SK-N-SH (cell line): Measurements from ENCODE around the gene HMOX1. TPM values are rescaled to one million over a fixed set of nuclear protein-coding genes. Genes with fewer than 3 reads are reported as not detected.

Experiments used
- CTCF ChIA-PET: fragments of 300-600, 350-600 bp; formaldehyde crosslinking; extraction: SDS; loops from one replicate; lab custom pipeline; 2021; lab: Yijun Ruan, JAX
- POLR2A ChIA-PET: fragments of 350-600 bp; sonication (Branson Sonifier 250); formaldehyde crosslinking; extraction: SDS; loops from one replicate; lab custom pipeline; 2020; ENCODE audit warnings: antibody characterized with exemption, inconsistent platforms; lab: Yijun Ruan, JAX
- DNase-seq: peaks from one replicate; pipeline ENCODE4 v3.0.0; 2012
- H2AFZ ChIP-seq: fragments of 200-600 bp; sonication (generic); 2 replicates; pipeline ENCODE4 v1.8.1; 2016; ENCODE audit warnings: antibody characterized with exemption, mild to moderate bottlenecking, low read depth
- H3F3A ChIP-seq: fragments of 200-600 bp; sonication (generic); replicated peaks from 2 replicates; pipeline ENCODE3; 2016; ENCODE audit warnings: antibody characterized with exemption, mild to moderate bottlenecking; ENCODE audit not compliant: insufficient read depth
- H3K27ac ChIP-seq, 2 experiments: fragments of 200-500 bp in 1 of 2; fragments of 200-600 bp in 1 of 2; sonication (Bioruptor generic) in 1 of 2; sonication (generic), shearing (Covaris generic) in 1 of 2; 2 replicates each; pipeline versions ENCODE4 v1.5.1 to v1.6.1; 2014 to 2016; ENCODE audit warnings: low read depth in 2 of 2, inconsistent platforms in 1 of 2, low read length in 1 of 2, mild to moderate bottlenecking in 1 of 2, mixed read lengths in 1 of 2
- H3K27me3 ChIP-seq: fragments of 200-600 bp; sonication (generic), shearing (Covaris generic); 2 replicates; pipeline ENCODE4 v1.6.1; 2016; ENCODE audit warnings: mixed run types; ENCODE audit not compliant: insufficient read depth
- H3K36me3 ChIP-seq, 2 experiments: fragments of 200-500 bp in 1 of 2; fragments of 200-600 bp in 1 of 2; sonication (Bioruptor generic) in 1 of 2; sonication (generic) in 1 of 2; replicated peaks in 1 of 2; 2 replicates each; pipeline versions ENCODE3 to v1.5.1; 2014 to 2016; ENCODE audit warnings: low read length in 1 of 2, mild to moderate bottlenecking in 1 of 2; ENCODE audit not compliant: insufficient read depth in 2 of 2, control insufficient read depth in 1 of 2
- H3K4me1 ChIP-seq, 2 experiments: fragments of 200-500 bp in 1 of 2; fragments of 200-600 bp in 1 of 2; sonication (Bioruptor generic) in 1 of 2; sonication (generic), shearing (Covaris generic) in 1 of 2; 2 replicates each; pipeline versions ENCODE4 v1.5.1 to v1.6.1; 2014 to 2016; ENCODE audit warnings: low read depth in 1 of 2, low read length in 1 of 2, mixed run types in 1 of 2; ENCODE audit not compliant: insufficient read depth in 2 of 2, control insufficient read depth in 1 of 2
- H3K4me2 ChIP-seq: fragments of 200-600 bp; sonication (generic), shearing (Covaris generic); 2 replicates; pipeline ENCODE4 v1.6.1; 2017; ENCODE audit warnings: mixed run types
- H3K4me3 ChIP-seq, 2 experiments: fragments of 200-500 bp in 1 of 2; fragments of 200-600 bp in 1 of 2; sonication (Bioruptor generic) in 1 of 2; sonication (generic), shearing (Covaris generic) in 1 of 2; 2 replicates each; pipeline versions ENCODE4 v1.5.1 to v1.8.1; 2014 to 2016; ENCODE audit warnings: low read depth in 2 of 2, inconsistent platforms in 1 of 2, low read length in 1 of 2, mild to moderate bottlenecking in 1 of 2, mixed read lengths in 1 of 2, moderate library complexity in 1 of 2
- H3K79me2 ChIP-seq: fragments of 200-600 bp; sonication (generic); 2 replicates; pipeline ENCODE4 v1.8.1; 2017; ENCODE audit warnings: mild to moderate bottlenecking; ENCODE audit not compliant: insufficient read depth
- H3K9ac ChIP-seq: fragments of 200-600 bp; sonication (generic); 2 replicates; pipeline ENCODE4 v1.6.1; 2017; ENCODE audit warnings: mixed run types
- H3K9me2 ChIP-seq: fragments of 200-600 bp; sonication (generic); 2 replicates; pipeline ENCODE4 v1.6.1; 2017; ENCODE audit warnings: mixed run types
- H3K9me3 ChIP-seq: fragments of 200-600 bp; sonication (generic); 2 replicates; pipeline ENCODE4 v1.6.1; 2017; ENCODE audit warnings: mixed run types, mild to moderate bottlenecking, moderate library complexity
- H4K20me1 ChIP-seq: fragments of 200-600 bp; sonication (generic); 2 replicates; pipeline ENCODE4 v1.6.1; 2017; ENCODE audit warnings: mild to moderate bottlenecking, mixed run types; ENCODE audit not compliant: insufficient read depth
- CHD2 ChIP-seq: fragments of 150-350 bp; IDR thresholded peaks from 2 replicates; pipeline ENCODE4 v1.6.1; 2018; ENCODE audit warnings: low read length; ENCODE audit not compliant: partially characterized antibody
- EP300 ChIP-seq, 2 experiments: IDR thresholded peaks; 2 replicates each; pipeline versions ENCODE4 v1.4.0 to v1.6.1; 2012; ENCODE audit warnings: borderline replicate concordance in 1 of 2, low read depth in 1 of 2, low read length in 1 of 2
- EZH2phosphoT487 ChIP-seq: fragments of 200-600 bp; sonication (generic); IDR thresholded peaks from 2 replicates; pipeline ENCODE4 v1.6.1; 2017; ENCODE audit warnings: low read depth, mixed run types, mild to moderate bottlenecking, antibody characterized with exemption, moderate library complexity, borderline replicate concordance
- FOXM1 ChIP-seq: IDR thresholded peaks from 2 replicates; pipeline ENCODE4 v1.4.0; 2012; ENCODE audit warnings: low read depth, mild to moderate bottlenecking
- GABPA ChIP-seq: IDR thresholded peaks from 2 replicates; pipeline ENCODE4 v1.4.0; 2012; ENCODE audit warnings: low read depth, mild to moderate bottlenecking
- GATA2 ChIP-seq: sonication (generic); formaldehyde crosslinking; IDR thresholded peaks from 2 replicates; pipeline ENCODE4 v1.5.0; 2020; ENCODE audit warnings: mild to moderate bottlenecking, missing genetic modification reagents
- MEF2A ChIP-seq: IDR thresholded peaks from 2 replicates; pipeline ENCODE4 v1.4.0; 2012; ENCODE audit warnings: low read depth, borderline replicate concordance
- MXI1 ChIP-seq: IDR thresholded peaks from 2 replicates; pipeline ENCODE4 v1.6.1; 2012; ENCODE audit warnings: mild to moderate bottlenecking, low read depth, low read length, improper control_type of control experiment
- NFIC ChIP-seq: IDR thresholded peaks from 2 replicates; pipeline ENCODE4 v1.4.0; 2012; ENCODE audit warnings: borderline replicate concordance
- NRF1 ChIP-seq: IDR thresholded peaks from 2 replicates; pipeline ENCODE4 v1.6.1; 2012; ENCODE audit warnings: low read depth, mild to moderate bottlenecking, low read length
- POLR2AphosphoS5 ChIP-seq: IDR thresholded peaks from 2 replicates; pipeline ENCODE4 v1.6.1; 2012; ENCODE audit warnings: low read depth, low read length
- RAD21 ChIP-seq: IDR thresholded peaks from 2 replicates; pipeline ENCODE4 v1.6.1; 2012; ENCODE audit warnings: mild to moderate bottlenecking, low read length
- RFX5 ChIP-seq: IDR thresholded peaks from 2 replicates; pipeline ENCODE4 v1.6.1; 2012; ENCODE audit warnings: mild to moderate bottlenecking, improper control_type of control experiment, low read length
- RXRA ChIP-seq: IDR thresholded peaks from 2 replicates; pipeline ENCODE4 v1.4.0; 2012; ENCODE audit warnings: low read depth, mild to moderate bottlenecking, borderline replicate concordance
- SMC3 ChIP-seq: IDR thresholded peaks from 2 replicates; pipeline ENCODE4 v1.6.1; 2012; ENCODE audit warnings: low read depth, low read length, improper control_type of control experiment
- TAF1 ChIP-seq: IDR thresholded peaks from 2 replicates; pipeline ENCODE4 v1.6.1; 2012; ENCODE audit warnings: low read depth, mild to moderate bottlenecking, low read length, moderate library complexity, borderline replicate concordance
- TCF12 ChIP-seq: IDR thresholded peaks from 2 replicates; pipeline ENCODE4 v1.4.0; 2012
- TEAD4 ChIP-seq: IDR thresholded peaks from 2 replicates; pipeline ENCODE4 v1.4.0; 2012; ENCODE audit warnings: mild to moderate bottlenecking, borderline replicate concordance; ENCODE audit not compliant: insufficient read depth
- whole genome bisulfite sequencing: methylation state at CpG from one replicate; pipeline ENCODE4 v1.1.6; 2017; ENCODE audit warnings: low lambda C conversion rate; 5-methylcytosine and 5-hydroxymethylcytosine counted together
- polyA plus RNA-seq, 3 experiments: library from polyadenylated mRNA; depleted of rRNA; stranded (reverse); fragments of >200 nt; gene quantifications; 2 replicates each; pipeline ENCODE4 v1.2.3, GENCODE V29; 2012
- TF ChIP-seq, protein P1 (sequence below): IDR thresholded peaks from 2 replicates; pipeline ENCODE4 v1.4.0; 2012; ENCODE audit warnings: low read depth
- TF ChIP-seq, protein P2 (sequence below): fragments of 150-350 bp; IDR thresholded peaks from 2 replicates; pipeline ENCODE4 v1.6.1; 2017; ENCODE audit warnings: antibody characterized with exemption, low read length, low read depth, borderline replicate concordance
- TF ChIP-seq, protein P3 (sequence below): IDR thresholded peaks from 2 replicates; pipeline ENCODE4 v1.4.0; 2012; ENCODE audit warnings: low read depth, borderline replicate concordance

HMOX1 gene
- polyA plus RNA-seq, 1 of the 3 experiments (the other 2 are of a cell fraction) = 13.7 TPM

DNA sequence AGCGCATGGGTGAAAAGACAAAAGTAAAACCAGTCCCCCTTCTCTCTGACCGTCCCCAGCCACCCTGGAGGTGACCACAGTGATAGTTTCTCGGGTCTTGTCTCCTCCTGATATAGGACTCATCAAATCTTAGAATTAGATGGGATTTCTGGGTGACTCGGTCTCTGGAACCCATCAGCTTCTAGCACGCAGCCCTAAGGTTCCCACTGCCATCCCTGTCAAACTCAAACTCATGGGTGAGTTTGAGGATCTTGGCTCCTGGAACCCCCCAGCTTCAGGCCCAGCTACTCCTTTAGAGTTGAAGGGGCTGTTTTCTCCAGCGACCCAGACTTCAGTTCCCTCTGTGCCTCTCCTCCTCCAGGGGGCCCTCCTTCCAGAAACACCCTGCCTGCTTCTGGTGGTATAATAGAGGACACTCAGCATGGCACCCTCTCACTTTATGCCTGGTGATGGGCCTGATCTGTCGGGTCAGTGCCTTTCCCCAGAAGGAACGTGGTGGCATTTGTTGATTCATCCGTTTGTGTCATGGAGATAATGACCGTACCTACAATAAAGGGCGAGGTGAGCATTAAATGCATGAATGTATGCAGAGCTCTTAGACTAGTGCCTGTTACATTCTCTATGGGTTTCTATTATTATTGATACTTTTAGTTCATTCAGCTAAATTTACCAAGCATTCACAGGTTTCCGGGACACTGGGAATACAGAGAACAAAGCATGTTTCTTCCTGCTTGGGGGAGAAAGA, 50.8 kb downstream of the HMOX1 start:
- no peaks in the 10 kb centered on the region for H4K20me1 ChIP-seq
- H3K27me3 ChIP-seq = no peaks in the 10 kb centered on the region
- no peak overlapping the region for H3K4me3 ChIP-seq
- peaks cover 0 to 9% of the 10 kb centered on the region in 2 experiments for H3K36me3 ChIP-seq
- H3K4me2 ChIP-seq = 0 out of 2 replicates have a peak overlapping the region, but pooled peaks have one; percentile 13
- no peaks in the 10 kb centered on the region for H3K9me3 ChIP-seq
- no peak overlapping the region for H2AFZ ChIP-seq
- no peaks in the 10 kb centered on the region for H3K9me2 ChIP-seq
- ChIA-PET CTCF (interaction anchor here (0.6 to 7.6 kb wide), 69 partner anchors 10 to 692 kb away, joined by 3 to 161 read pairs (median 5); partner anchors contain the start of genes HMOX1 and RASD2), POLR2A (interaction anchor here (1.0 kb wide), 1 partner anchor 151 kb away, joined by 4 read pairs; no protein-coding TSS in a partner anchor)
- H3K27ac ChIP-seq = peak overlapping the region; percentile 67 to 69; a peak in 3 of 4 replicates
- no peak overlapping the region for H3K9ac ChIP-seq
- H3K79me2 ChIP-seq = no peaks in the 10 kb centered on the region
- H3F3A ChIP-seq = no peaks in the 10 kb centered on the region
- H3K4me1 ChIP-seq = peaks cover 0 to 9% of the 10 kb centered on the region in 2 experiments; a peak in 1 of 4 replicates
- 94% methylated on average over 12 of the region's 12 CpGs for WGBS
- DNase-seq = no peak
- TF ChIP-seq, protein P1, sequence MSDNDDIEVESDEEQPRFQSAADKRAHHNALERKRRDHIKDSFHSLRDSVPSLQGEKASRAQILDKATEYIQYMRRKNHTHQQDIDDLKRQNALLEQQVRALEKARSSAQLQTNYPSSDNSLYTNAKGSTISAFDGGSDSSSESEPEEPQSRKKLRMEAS = no peak
- TF ChIP-seq RFX5 (no peak), EP300 (IDR thresholded peaks at IDR 0.05; ENCODE audit: borderline replicate concordance in 1 of 2, low read depth in 1 of 2, low read length in 1 of 2) (no peak), GATA2 (CRISPR knock-in tag) (no peak), MEF2A (no peak), NRF1 (no peak), NFIC (no peak), RXRA (no peak), EZH2phosphoT487 (no peak)

DNA sequence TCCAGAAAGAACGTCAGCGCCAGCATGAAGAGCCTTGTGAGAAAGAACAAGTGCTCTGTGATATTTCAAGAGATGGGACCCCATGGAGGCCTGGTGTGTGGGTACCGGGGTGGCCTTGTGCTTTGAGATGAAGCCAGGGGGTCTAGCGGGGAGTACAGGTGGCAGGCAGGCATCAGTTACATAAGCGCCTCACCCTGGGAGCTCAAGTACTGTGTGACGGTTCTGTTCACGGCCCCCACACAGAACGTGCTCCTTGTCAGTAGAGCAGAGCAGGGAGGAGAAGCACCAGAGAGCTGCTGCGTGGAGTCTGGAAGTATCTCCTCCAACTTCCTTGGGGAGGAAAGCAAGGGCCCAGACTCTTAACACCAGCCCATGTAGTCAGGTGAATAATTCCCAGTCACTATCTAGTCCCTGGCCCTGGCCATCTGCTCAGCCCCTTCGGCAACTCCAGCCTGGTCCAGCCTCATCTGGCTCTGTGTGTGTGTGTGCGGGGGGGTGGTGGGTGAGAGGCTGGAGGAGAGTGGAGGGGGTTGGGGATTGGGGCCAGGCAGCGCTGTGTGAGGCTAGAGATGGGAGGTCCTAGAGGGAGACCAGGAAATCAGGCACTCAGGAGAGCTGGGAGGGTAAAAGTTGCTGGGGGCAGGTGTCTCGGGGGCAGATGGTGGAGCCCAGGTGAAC, 51.5 kb downstream of the HMOX1 start:
- H3K36me3 ChIP-seq = peaks cover 0 to 9% of the 10 kb centered on the region in 2 experiments
- WGBS = 94% methylated on average over 9 of the region's 13 CpGs
- no peaks in the 10 kb centered on the region for H3K27me3 ChIP-seq
- H3K4me1 ChIP-seq = peaks cover 0 to 9% of the 10 kb centered on the region in 2 experiments; a peak in 1 of 4 replicates
- H3K9ac ChIP-seq = no peak overlapping the region
- H3K4me3 ChIP-seq = no peak overlapping the region
- no peaks in the 10 kb centered on the region for H3K9me2 ChIP-seq
- H3F3A ChIP-seq = no peaks in the 10 kb centered on the region
- H3K9me3 ChIP-seq = no peaks in the 10 kb centered on the region
- no peak overlapping the region for H2AFZ ChIP-seq
- no peak overlapping the region for H3K27ac ChIP-seq
- CTCF ChIA-PET = interaction anchor here (0.6 to 7.6 kb wide), 11 partner anchors 9 to 189 kb away, joined by 3 to 161 read pairs (median 20); no protein-coding TSS in a partner anchor
- H4K20me1 ChIP-seq = no peaks in the 10 kb centered on the region
- DNase-seq = no peak
- H3K4me2 ChIP-seq = no peak overlapping the region
- H3K79me2 ChIP-seq = no peaks in the 10 kb centered on the region
- POLR2A ChIA-PET = interaction anchor here (0.6 kb wide), 1 partner anchor 163 kb away, joined by 5 read pairs; no protein-coding TSS in a partner anchor
- TF ChIP-seq RAD21 = no peak
- TF ChIP-seq, protein P2, sequence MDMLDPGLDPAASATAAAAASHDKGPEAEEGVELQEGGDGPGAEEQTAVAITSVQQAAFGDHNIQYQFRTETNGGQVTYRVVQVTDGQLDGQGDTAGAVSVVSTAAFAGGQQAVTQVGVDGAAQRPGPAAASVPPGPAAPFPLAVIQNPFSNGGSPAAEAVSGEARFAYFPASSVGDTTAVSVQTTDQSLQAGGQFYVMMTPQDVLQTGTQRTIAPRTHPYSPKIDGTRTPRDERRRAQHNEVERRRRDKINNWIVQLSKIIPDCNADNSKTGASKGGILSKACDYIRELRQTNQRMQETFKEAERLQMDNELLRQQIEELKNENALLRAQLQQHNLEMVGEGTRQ = no peak
- TF ChIP-seq, protein P3, sequence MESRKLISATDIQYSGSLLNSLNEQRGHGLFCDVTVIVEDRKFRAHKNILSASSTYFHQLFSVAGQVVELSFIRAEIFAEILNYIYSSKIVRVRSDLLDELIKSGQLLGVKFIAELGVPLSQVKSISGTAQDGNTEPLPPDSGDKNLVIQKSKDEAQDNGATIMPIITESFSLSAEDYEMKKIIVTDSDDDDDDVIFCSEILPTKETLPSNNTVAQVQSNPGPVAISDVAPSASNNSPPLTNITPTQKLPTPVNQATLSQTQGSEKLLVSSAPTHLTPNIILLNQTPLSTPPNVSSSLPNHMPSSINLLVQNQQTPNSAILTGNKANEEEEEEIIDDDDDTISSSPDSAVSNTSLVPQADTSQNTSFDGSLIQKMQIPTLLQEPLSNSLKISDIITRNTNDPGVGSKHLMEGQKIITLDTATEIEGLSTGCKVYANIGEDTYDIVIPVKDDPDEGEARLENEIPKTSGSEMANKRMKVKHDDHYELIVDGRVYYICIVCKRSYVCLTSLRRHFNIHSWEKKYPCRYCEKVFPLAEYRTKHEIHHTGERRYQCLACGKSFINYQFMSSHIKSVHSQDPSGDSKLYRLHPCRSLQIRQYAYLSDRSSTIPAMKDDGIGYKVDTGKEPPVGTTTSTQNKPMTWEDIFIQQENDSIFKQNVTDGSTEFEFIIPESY = no peak
- TF ChIP-seq RXRA = no peak
- no peak for TF ChIP-seq MXI1
- TF ChIP-seq POLR2AphosphoS5 = no peak
- no peak for TF ChIP-seq CHD2
- TF ChIP-seq TEAD4 = no peak
- no peak for TF ChIP-seq FOXM1
- no peak for TF ChIP-seq SMC3
- TF ChIP-seq, protein P1 = no peak
- no peak for TF ChIP-seq TAF1
- TF ChIP-seq TCF12 = no peak
- TF ChIP-seq EZH2phosphoT487 = no peak
- TF ChIP-seq MEF2A = no peak
- TF ChIP-seq GABPA = no peak
